Posterior vena cava (tissue), 2 donors: ENCODE results near the gene TENM4. TPM values are rescaled to one million over a fixed set of nuclear protein-coding genes. Genes with fewer than 3 reads are reported as not detected.

Source experiments
- DNase-seq: peaks from one replicate; pipeline ENCODE4 v3.0.0-alpha.2; 2020; ENCODE audit warnings: low spot score
- intact Hi-C, 2 donors: fragments of 100-400 bp; cut with DNase I; formaldehyde crosslinking; loops; one replicate each; pipeline versions ENCODE4 v1.14.1 to v1.14.2; 2022 to 2023
- total RNA-seq, 2 donors: library from RNA; stranded (reverse); fragmentation: NEBNext Ultra II Directional; extraction: Animal tissue kit (Norgen Biotek cat#: 25700); gene quantifications; one replicate each; pipeline ENCODE4 v1.2.1, GENCODE V29; 2021
- donor health status: DM: yes; HTN: yes; CAD: no.
- donor health status: DM: yes; HTN: yes; CAD: no.

The TENM4 gene
- total RNA-seq, 2 donors from 2014 or later = 5.6 to 7.4 TPM

- DNase-seq = no peak
- intact Hi-C loops = no loop called here
Measured at GRCh38 chr11:78926633-78927338, 514.0 kb downstream of the TENM4 start.

- intact Hi-C loops = no loop called here
- no peak for DNase-seq
Measured at GRCh38 chr11:78925387-78925786, 515.4 kb downstream of the TENM4 start.

GRCh38 chr11:78922859-78923625, 517.8 kb downstream of the TENM4 start:
- intact Hi-C loops = no loop called here
- no peak for DNase-seq

GRCh38 chr11:78921509-78921908, 519.3 kb downstream of the TENM4 start:
- DNase-seq = no peak
- intact Hi-C loops = no loop called here

GRCh38 chr11:78920329-78920728, 520.5 kb downstream of the TENM4 start:
- DNase-seq = no peak

GRCh38 chr11:78916759-78917158, 524.1 kb downstream of the TENM4 start:
- DNase-seq = no peak
- intact Hi-C loops = no loop called here

More at GRCh38 chr11:78920329-78920728, 520.5 kb downstream of the TENM4 start:
- intact Hi-C loops = no loop called here

GRCh38 chr11:78914503-78914902, 526.3 kb downstream of the TENM4 start:
- no peak for DNase-seq
- intact Hi-C loops = no loop called here

GRCh38 chr11:78912778-78913177, 528.1 kb downstream of the TENM4 start:
- intact Hi-C loops = loop anchor here in 1 of 2 donors (1.0 kb wide), 1 partner anchor 15 kb away; no protein-coding TSS in a partner anchor
- no peak for DNase-seq

GRCh38 chr11:78910322-78910721, 530.5 kb downstream of the TENM4 start:
- intact Hi-C loops = no loop called here
- no peak for DNase-seq

- intact Hi-C loops = no loop called here
- no peak for DNase-seq
Measured at GRCh38 chr11:78909386-78909785, 531.4 kb downstream of the TENM4 start.

GRCh38 chr11:78907636-78908035, 533.2 kb downstream of the TENM4 start:
- no peak for DNase-seq
- intact Hi-C loops = no loop called here

GRCh38 chr11:78906566-78906965, 534.3 kb downstream of the TENM4 start:
- intact Hi-C loops = no loop called here
- no peak for DNase-seq

GRCh38 chr11:78905756-78906155, 535.1 kb downstream of the TENM4 start:
- no peak for DNase-seq

GRCh38 chr11:78902771-78903507, 537.9 kb downstream of the TENM4 start:
- DNase-seq = no peak
- intact Hi-C loops = no loop called here

More at GRCh38 chr11:78905756-78906155, 535.1 kb downstream of the TENM4 start:
- intact Hi-C loops = no loop called here

- DNase-seq = no peak
- intact Hi-C loops = no loop called here
Measured at GRCh38 chr11:78901831-78902230, 539.0 kb downstream of the TENM4 start.

- intact Hi-C loops = no loop called here
- DNase-seq = no peak
Measured at GRCh38 chr11:78898266-78898775, 542.5 kb downstream of the TENM4 start.

GRCh38 chr11:78893996-78894395, 546.8 kb downstream of the TENM4 start:
- DNase-seq = no peak
- intact Hi-C loops = no loop called here

GRCh38 chr11:78889698-78890097, 551.1 kb downstream of the TENM4 start:
- intact Hi-C loops = no loop called here
- DNase-seq = no peak

- intact Hi-C loops = no loop called here
- no peak for DNase-seq
Measured at GRCh38 chr11:78886616-78887015, 554.2 kb downstream of the TENM4 start.

- DNase-seq = no peak
- intact Hi-C loops = no loop called here
Measured at GRCh38 chr11:78884761-78885160, 556.1 kb downstream of the TENM4 start.
